A673 (cell line): Measurements from ENCODE around the gene VANGL1.

Source experiments
- EZH2 ChIP-seq: fragments of 200-600 bp; sonication (generic); IDR thresholded peaks from 2 replicates; pipeline ENCODE4 v1.6.1; 2017; ENCODE audit warnings: borderline replicate concordance, low read depth, mild to moderate bottlenecking, mixed read lengths, antibody characterized with exemption, low read length; ENCODE audit not compliant: poor library complexity, severe bottlenecking
- TF ChIP-seq, protein P1 (sequence below): fragments of 300-800, 200-600 bp; sonication (generic); conservative IDR thresholded peaks from 2 replicates; pipeline ENCODE4 v1.5.1; 2017; ENCODE audit warnings: low read depth, mild to moderate bottlenecking, antibody characterized with exemption, low read length, moderate library complexity, mixed read lengths

DNA sequence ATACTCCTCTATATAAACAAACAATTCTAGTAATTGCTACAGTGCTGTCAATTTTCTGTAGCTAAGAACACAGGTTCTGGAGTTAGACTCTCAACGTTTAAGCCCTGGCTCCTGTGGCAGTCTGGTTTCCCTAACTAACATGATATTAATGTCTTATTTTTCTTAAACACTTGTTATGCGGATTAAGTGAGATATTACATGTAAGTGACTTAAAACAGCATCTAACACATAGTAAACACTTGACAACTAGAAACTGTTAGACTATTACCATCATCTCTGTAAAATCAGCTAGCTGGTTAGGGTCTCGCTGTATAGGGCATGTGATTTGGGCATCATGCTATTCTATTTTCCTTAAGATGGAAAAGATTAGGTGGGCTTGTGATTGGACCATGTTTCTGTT lies 2.3 kb downstream of the VANGL1 start:
- TF ChIP-seq, protein P1, sequence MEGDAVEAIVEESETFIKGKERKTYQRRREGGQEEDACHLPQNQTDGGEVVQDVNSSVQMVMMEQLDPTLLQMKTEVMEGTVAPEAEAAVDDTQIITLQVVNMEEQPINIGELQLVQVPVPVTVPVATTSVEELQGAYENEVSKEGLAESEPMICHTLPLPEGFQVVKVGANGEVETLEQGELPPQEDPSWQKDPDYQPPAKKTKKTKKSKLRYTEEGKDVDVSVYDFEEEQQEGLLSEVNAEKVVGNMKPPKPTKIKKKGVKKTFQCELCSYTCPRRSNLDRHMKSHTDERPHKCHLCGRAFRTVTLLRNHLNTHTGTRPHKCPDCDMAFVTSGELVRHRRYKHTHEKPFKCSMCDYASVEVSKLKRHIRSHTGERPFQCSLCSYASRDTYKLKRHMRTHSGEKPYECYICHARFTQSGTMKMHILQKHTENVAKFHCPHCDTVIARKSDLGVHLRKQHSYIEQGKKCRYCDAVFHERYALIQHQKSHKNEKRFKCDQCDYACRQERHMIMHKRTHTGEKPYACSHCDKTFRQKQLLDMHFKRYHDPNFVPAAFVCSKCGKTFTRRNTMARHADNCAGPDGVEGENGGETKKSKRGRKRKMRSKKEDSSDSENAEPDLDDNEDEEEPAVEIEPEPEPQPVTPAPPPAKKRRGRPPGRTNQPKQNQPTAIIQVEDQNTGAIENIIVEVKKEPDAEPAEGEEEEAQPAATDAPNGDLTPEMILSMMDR = no peak
- no peak for TF ChIP-seq EZH2
